Measurements from ENCODE around the gene AP2S1.
"Not testable (repeated sequence)": the region's sequence is repeated elsewhere in the genome, so short reads cannot be mapped to it uniquely, and the experiment has no call there.

Gene AP2S1

GRCh38 chr19:46809534-46810272 is 40.9 kb downstream of the AP2S1 start:
- no peaks in the 10 kb centered on the region for H3K36me3 Mint-ChIP-seq
- no peaks in the 10 kb centered on the region for H3K4me1 Mint-ChIP-seq
- no peaks in the 10 kb centered on the region for H3K9me3 Mint-ChIP-seq
- no peak for DNase-seq (ENCODE audit: low spot score in 2 of 2)
- no peak overlapping the region for H3K27ac Mint-ChIP-seq
- no peak overlapping the region for H3K4me3 Mint-ChIP-seq
- ATAC-seq: no peak

- Mint-ChIP-seq H3K9me3 (no peaks in the 10 kb centered on the region), H3K4me1 (no peaks in the 10 kb centered on the region), H3K27ac (no peak overlapping the region), H3K4me3 (no peak overlapping the region), H3K36me3 (no peaks in the 10 kb centered on the region)
- ATAC-seq (no peak), DNase-seq (ENCODE audit: low spot score in 2 of 2) (no peak)
Measured at GRCh38 chr19:46806656-46807055, 44.0 kb downstream of the AP2S1 start.

GRCh38 chr19:46804432-46804831 is 46.2 kb downstream of the AP2S1 start:
- H3K9me3 Mint-ChIP-seq; H3K4me3 Mint-ChIP-seq; H3K27ac Mint-ChIP-seq; ATAC-seq; H3K4me1 Mint-ChIP-seq; H3K36me3 Mint-ChIP-seq; DNase-seq (ENCODE audit: low spot score in 2 of 2): not testable (repeated sequence)

- Mint-ChIP-seq H3K27ac (no peak overlapping the region), H3K4me1 (no peaks in the 10 kb centered on the region), H3K4me3 (no peak overlapping the region), H3K9me3 (no peaks in the 10 kb centered on the region), H3K36me3 (peaks cover 6% of the 10 kb centered on the region)
- no peak for DNase-seq (ENCODE audit: low spot score in 2 of 2)
- no peak for ATAC-seq
Measured at GRCh38 chr19:46803555-46803954, 47.1 kb downstream of the AP2S1 start.

- no peak for ATAC-seq
- no peak overlapping the region for H3K27ac Mint-ChIP-seq
- peaks cover 6% of the 10 kb centered on the region for H3K36me3 Mint-ChIP-seq
- H3K4me3 Mint-ChIP-seq: no peak overlapping the region
- H3K4me1 Mint-ChIP-seq: no peaks in the 10 kb centered on the region
- no peaks in the 10 kb centered on the region for H3K9me3 Mint-ChIP-seq
- DNase-seq (ENCODE audit: low spot score in 2 of 2): no peak
Measured at GRCh38 chr19:46802152-46802551, 48.5 kb downstream of the AP2S1 start.

- Mint-ChIP-seq H3K4me1 (no peaks in the 10 kb centered on the region), H3K4me3 (no peak overlapping the region), H3K27ac (no peak overlapping the region), H3K9me3 (no peaks in the 10 kb centered on the region), H3K36me3 (peaks cover 6% of the 10 kb centered on the region)
- no peak for ATAC-seq
- no peak for DNase-seq (ENCODE audit: low spot score in 2 of 2)
Measured at GRCh38 chr19:46798713-46799112, 51.9 kb downstream of the AP2S1 start.

GRCh38 chr19:46797881-46798280 is 52.8 kb downstream of the AP2S1 start:
- H3K36me3 Mint-ChIP-seq: peaks cover 6% of the 10 kb centered on the region
- DNase-seq (ENCODE audit: low spot score in 2 of 2) (no peak), ATAC-seq (no peak)
- H3K9me3 Mint-ChIP-seq: no peaks in the 10 kb centered on the region
- no peaks in the 10 kb centered on the region for H3K4me1 Mint-ChIP-seq
- H3K27ac Mint-ChIP-seq: no peak overlapping the region
- no peak overlapping the region for H3K4me3 Mint-ChIP-seq

GRCh38 chr19:46791944-46792343 is 58.7 kb downstream of the AP2S1 start:
- DNase-seq (ENCODE audit: low spot score in 2 of 2): no peak

GRCh38 chr19:46789371-46789770 is 61.3 kb downstream of the AP2S1 start:
- Mint-ChIP-seq H3K4me3 (peak overlapping the region; percentile 99), H3K4me1 (peaks cover 44% of the 10 kb centered on the region), H3K27ac (peak overlapping the region; percentile 100), H3K9me3 (no peaks in the 10 kb centered on the region), H3K36me3 (peaks cover 44% of the 10 kb centered on the region)
- ATAC-seq (no peak), DNase-seq (ENCODE audit: low spot score in 2 of 2) (no peak)

More at GRCh38 chr19:46791944-46792343, 58.7 kb downstream of the AP2S1 start:
- no peaks in the 10 kb centered on the region for H3K9me3 Mint-ChIP-seq
- H3K27ac Mint-ChIP-seq: peak overlapping the region; percentile 58
- peaks cover 18% of the 10 kb centered on the region for H3K36me3 Mint-ChIP-seq
- peaks cover 21% of the 10 kb centered on the region for H3K4me1 Mint-ChIP-seq
- no peak for ATAC-seq
- H3K4me3 Mint-ChIP-seq: no peak overlapping the region

- DNase-seq (ENCODE audit: low spot score in 2 of 2): no peak
- no peak for ATAC-seq
- Mint-ChIP-seq H3K27ac (peak overlapping the region; percentile 100), H3K9me3 (no peaks in the 10 kb centered on the region), H3K36me3 (peaks cover 48% of the 10 kb centered on the region), H3K4me3 (peak overlapping the region; percentile 99), H3K4me1 (peaks cover 48% of the 10 kb centered on the region)
Measured at GRCh38 chr19:46788968-46789338, 61.7 kb downstream of the AP2S1 start.

GRCh38 chr19:46788262-46788967 is 62.2 kb downstream of the AP2S1 start, which contains the start of gene SLC1A5:
Gene SLC1A5, minus strand, starts transcription at chr19:46788594. Its CDS starts 629 bp downstream, at chr19:46787965.
- ATAC-seq: peak; percentile 84
- peaks cover 54% of the 10 kb centered on the region for H3K36me3 Mint-ChIP-seq
- H3K4me3 Mint-ChIP-seq: peak within 1 kb of the TSS; percentile 99

More at GRCh38 chr19:46788262-46788967, 62.2 kb downstream of the AP2S1 start, which contains the start of gene SLC1A5:
- peak; percentile 95 to 100 for DNase-seq (ENCODE audit: low spot score in 2 of 2)
- no peaks in the 10 kb centered on the region for H3K9me3 Mint-ChIP-seq
- peak within 1 kb of the TSS; percentile 100 for H3K27ac Mint-ChIP-seq
- H3K4me1 Mint-ChIP-seq: peaks cover 54% of the 10 kb centered on the region

Data from stimulated activated effector memory CD8-positive, alpha-beta T cell treated with anti-CD3 and anti-CD28 coated beads, Interleukin-12 subunit alpha, Interleukin-12 subunit beta, amount 100 ng/mL, for 72 hours (primary cell).